AML-193 (cell line): ENCODE measurements around the gene KCNN3.

Source experiments
- DNase-seq, 2 experiments: peaks; one replicate each; lab custom pipeline; 2025; lab: John Stamatoyannopoulos, UW

KCNN3 gene

DNA sequence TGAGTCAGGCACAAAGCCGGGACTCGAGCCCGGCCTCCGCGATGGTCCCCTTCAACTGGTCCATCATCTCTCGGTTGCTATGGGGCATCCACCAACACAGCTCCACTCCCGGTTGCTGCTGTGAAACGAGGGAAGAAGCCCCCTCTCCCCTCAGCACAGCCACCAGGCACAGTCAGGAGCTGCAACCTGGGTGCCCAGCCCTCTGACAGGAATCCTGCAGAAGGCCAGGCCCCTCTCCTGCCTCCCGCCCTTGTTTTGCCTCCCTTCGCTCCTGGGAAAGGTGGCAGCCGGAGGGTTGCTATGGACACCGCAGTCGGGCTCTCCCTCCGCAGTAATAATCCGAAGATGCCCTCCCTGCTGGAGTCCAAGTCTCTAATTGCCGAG is 8.9 kb upstream of the KCNN3 start:
- no peak for DNase-seq

DNA sequence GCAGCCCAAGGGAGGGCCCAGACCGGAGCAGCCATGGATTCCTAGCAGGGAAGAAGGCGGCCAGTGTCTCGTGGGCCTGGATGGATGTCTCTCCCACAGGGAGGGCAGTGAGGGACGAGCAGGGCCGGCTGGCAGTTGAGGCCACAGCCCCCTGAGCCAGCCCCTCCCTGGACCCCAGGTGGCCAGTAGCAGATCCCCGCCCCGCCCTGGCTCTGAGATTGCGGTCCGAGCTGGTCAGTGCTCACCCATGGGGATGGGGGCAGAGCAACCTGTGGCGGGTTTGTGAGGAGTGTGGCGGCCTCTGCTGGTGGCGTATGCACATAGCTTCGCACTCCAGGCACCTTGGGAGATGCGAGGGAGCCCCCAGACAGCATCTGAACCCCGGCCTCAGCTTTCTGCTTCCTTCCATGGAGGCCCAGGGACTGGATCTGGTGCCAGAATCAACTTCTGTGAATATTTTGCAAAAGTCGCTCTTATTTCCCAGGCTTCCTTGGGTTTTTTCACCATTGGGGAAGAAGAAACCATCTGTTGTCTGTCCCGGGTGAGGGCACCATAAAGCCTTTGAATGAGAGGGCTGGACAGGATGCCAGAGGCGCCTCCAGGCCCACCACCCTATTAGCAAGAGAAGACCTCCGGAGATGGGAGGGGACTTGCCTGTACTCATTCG is 8.4 kb upstream of the KCNN3 start:
- peak; percentile 29 to 50 for DNase-seq

DNA sequence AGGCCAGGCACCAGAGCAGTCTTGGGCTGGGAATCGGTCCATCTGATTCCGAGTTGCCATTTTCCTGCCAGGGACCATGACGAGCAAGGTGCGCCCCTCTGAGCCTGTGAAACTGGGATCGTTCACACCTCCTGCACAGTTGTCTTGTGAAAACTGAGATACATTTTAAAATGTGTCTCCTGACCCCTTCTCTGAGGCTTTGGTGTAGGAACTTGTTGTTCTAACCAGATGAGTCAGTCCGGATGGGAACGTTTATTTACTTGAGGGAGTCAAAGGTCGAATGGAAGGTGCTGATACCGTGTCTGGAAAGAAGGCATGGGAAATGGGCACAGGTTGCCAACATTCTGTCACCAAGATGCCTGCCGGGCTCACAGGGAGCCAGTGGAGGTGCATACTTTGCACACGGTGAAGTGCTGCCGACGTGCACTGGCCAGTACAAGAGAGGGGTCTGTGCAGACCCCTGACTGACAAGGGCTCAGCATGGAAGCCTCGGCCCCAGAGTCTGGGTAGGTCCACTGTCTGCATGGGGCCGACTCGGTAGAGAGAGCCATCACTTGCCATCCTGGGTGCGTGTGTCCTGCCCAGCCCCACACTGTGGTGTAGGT is 7.4 kb upstream of the KCNN3 start:
- no peak for DNase-seq

DNA sequence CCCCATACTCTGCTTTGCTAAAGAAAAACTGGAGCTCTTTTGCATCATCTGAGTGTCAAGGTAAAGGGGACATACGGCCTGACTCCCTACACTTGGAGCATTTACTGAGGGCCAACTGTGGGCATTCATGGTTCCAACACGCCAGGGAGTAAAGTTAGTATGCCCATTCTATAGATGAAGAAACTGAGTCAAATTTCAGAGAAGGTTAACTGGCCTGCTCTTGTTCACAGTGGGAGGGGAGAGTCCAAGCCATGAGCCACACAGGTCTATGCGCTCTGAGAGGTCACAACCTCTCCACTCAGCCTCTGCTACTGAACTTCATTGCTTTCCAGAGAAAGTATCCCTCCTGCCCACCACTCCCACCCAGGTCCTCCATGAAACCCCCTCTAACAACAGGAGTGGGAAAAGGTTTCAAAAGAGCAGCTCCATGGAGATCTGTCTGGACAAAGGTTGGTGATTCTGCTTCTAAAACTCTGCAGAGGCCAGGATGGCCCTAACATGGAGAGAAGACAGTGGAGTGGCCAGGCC is 6.8 kb upstream of the KCNN3 start:
- DNase-seq = no peak

DNA sequence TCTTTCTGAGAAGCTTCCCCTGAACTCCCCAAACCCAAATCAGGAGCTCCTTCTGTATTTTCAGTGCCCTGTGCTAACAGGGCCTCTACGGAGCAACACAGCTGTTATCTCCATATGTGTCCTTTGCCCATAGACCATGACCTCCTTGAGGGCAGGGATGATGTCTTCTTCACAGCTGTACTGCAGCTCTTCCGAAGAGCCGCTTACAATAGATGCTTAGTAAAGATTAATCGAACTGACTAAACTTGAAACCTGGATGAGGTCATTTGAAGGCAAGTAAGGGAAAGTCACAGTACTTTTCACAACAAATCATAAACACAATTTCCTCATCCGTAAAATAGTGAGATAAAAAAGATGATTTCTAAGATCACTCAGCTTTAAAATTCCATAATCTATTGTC is 4.4 kb upstream of the KCNN3 start:
- DNase-seq = no peak

DNA sequence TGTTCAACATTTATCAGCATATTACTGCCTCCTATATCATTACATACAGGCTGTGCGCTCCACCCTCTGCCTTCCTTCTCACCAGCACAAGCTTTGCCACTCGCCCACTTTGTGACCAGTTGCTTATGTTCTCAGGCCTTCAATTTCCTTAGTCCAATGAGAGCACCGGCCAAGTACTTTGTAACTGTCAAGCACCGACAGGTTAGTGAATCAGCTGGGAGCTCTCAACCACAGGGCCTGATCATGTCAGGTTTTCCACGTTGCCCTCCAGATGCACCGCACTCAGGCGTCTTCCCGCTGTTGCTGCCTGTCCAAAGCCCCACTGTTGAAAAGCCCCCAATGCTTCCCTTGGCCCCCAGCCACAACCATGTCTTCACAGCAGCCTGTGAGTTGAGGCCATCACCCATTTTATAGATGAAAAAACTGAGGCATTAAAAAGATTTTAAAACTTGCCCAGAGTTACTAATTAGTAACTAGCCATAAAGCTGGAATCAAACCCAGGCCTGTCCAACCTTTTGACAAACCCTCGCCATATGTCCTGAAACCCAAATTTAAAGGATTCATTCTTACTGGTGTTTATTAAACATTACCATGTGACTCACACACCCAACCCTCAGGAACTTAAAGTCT is 3.4 kb upstream of the KCNN3 start:
- no peak for DNase-seq

DNA sequence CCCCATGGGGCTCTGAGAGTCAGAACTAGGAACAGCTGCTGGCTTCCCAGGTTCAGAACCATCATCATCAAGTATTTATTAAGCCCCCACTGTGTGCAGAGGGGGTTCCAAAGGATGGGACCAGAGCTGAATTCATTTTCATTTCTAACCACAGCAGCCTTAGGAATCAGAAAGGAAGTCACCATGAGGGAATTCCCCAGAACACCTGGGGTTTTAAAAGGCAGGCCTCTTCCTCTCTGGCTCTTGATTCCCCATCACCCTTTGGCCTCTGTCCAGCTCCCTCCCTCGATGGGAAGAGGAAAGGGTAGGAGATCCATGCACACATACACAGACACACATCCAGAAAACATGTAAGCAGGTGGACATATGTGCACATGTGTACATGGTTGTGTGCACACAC is 1.3 kb upstream of the KCNN3 start:
- DNase-seq = no peak

DNA sequence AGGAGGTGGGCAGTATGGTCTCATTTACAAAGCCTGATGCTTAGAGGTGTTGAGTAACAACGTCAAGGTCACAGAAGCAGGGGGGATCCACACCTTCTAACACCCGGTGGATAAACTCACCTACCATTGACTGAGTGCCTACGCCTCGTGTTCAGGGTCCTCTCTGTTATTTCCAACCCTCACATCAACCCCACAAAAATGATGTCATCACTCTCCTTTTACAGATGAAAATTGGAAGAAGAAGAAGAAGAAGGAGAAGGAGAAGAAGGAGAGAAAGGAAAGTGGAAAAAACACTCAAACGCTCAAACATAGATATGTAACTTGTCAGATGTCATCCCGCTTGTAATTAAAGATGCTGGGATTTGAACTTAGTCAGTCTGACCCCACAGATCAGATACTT is 653 bp upstream of the KCNN3 start:
- DNase-seq = no peak

DNA sequence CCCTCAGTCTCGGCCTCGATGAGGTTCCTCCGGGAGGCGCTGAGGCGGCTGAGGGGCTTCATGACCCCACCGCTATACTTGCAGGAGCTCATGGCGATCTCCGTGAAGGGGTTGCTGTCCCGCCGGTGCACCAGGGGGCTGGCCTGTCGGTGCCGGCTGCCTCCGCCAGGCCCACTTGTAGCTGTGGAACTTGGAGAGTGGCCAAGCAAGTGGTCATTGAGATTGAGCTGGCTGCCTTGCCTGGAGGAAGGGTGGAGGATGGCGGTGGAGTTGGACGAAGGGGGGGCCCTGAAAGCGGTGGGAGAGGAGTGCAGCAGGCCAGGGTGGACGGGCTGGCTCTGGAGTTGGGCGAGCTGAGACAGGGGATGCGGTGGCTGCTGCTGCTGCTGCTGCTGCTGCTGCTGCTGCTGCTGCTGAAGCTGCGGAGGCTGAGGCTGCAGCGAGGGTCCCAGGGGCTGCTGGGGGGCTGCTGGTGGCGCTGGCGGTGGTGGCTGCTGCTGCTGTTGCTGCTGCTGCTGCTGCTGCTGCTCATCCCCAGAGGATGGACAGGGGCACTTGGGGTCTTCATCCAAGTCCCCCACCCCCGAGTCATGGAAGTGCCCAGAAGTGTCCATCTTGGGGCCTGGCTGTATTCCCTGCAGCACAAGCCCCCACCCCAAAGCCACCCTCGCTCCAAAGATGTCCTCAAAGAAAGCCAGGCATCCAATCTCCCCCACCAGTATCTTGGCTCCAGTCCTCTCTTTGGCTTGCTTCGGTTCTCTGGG is 548 bp downstream of the KCNN3 start:
- no peak for DNase-seq

DNA sequence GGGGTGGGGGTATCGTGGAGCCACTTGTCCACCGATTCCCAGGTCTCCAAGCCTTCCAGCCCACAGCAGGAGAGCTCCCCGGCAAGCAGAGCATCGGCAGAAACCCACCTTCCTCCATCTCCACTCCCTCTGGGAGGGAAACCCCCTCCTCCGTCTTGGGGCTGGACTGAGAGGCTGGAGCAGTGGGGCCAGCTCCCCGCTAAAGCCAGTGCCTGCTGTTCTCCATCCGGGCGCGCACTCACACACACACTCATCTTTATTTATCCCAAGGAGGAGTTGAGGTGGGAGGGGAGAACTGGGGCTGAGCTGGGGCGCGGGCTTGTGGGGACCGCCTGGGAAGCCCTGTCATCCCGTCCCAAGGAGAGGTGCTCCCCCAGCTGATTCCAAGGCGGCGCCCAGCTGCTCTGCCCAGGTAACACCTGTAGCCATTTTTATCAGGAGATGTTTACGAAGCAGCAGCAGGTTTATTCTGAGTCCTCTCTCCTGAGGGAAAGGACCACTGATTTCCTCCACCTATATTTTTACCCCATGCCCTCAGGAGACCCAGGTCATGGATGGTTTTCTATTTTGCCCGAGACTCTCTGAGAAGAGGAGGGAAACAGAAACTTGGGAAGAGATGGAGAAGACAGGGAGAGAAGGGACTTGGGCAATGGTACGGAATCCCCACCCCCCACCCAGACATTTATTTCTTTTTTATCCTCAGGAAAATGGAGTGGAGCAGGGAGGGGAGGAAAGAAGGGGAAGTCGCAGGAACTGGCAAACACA is 2.1 kb downstream of the KCNN3 start:
- no peak for DNase-seq

DNA sequence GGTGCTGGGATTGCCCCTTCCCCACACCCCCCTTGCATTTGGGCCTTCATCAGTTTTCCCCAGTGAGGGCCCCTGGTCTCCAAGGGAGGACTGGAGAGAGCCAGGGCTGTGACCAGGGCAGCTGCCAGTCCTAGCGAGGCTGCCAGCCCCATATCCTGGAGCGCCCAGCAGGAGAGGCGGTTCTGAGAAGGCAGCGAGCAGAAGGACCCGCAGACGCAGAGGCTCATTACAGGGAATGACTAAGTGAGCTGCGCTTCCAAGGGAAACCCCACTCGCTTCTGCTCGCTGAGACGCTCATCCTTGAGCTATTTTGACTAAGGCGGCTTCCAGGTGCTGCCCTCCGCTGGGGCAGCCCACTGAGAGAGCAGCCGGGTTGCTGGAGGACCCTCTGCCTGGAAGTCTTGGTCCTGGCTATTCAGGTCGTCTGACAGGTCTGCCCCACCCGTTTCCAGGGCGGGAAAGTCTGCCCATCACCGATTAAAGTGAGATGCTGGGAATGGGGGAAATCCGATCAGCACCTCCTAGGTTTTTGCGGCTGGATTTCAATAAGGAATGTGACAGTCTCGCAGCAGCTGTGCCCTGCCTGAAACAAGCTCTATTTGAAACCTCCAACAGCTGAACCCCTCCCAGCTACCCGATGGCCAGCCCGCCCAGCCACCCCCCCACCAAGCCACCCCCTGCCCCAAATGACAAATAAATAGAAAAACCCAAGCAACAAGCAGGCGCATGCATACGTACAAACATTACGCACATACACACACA is 2.8 kb downstream of the KCNN3 start:
- DNase-seq = no peak

DNA sequence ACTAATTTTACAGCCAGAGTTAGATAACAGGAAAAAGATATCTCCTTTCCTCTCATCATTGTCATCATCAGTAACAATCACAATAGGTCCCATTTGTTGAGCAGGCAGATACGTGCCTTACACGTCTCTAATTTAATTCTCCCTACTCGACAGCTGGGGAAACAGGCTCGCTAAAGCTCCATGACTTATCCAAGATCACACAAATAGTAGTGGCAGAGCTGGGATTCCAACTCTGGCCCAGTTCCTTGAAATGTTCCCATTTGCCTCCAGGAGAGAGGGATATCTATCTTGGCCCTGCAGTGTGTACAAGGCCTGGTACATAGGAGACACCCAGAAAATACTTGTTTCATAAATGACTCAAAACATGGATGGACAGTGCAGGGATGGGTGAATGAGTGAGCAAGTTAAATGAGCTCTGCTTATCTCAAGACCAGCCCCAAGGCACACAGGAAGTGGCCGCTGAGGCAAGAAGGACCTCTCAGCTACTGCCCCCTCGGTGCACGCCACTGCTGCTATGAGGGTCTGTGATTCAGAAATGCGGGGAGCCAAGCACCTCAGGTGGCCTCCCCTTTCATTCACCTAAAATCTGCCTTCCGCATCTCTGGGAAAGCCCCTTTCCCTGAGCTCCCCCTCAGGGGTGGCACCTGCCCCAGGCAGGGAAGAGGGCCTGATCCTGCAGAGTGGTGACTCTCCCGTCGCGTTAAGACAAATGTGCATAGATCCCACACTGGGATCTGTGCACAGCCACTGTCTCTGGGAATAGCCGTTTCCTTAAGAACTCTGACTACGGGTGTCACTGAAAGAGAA is 3.6 kb downstream of the KCNN3 start:
- DNase-seq = no peak

DNA sequence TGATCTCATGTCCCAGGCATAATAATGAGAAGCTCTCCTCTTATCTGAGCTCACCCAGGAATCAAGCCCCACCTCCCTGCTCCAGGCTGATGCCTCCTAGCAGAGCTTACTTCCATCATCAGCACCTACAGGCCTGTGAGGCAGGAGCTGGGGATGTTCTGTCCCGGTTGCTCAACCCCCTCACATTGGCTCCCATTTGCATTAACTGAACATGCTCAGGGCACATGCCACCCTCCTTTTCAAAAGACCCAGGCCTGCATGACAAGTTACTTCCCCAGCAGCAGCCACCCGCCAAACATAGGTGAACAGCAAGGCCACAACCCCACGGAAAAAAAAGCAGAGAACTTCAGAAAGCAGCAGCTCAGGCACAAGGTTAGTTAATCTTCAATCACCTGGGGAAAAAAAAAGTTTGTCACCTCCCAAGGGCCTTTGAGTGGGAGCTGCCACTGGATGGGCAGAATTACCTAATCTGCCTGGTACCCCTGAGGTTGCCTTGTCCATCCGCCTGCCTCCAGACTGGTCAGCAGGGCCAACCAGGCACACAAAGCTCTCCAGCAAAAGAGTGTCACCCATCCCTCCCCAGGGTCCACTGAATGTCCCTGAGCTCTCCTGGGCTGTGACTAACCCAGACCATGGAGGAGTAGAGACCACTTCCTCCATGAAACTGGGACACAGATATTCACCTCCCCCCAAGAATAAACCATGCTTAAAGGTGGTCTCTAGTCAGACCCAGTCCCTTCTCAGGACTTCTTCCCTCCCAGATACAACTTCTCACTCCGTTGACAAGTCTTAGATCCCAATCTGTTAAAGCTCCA is 4.4 kb downstream of the KCNN3 start:
- no peak for DNase-seq

DNA sequence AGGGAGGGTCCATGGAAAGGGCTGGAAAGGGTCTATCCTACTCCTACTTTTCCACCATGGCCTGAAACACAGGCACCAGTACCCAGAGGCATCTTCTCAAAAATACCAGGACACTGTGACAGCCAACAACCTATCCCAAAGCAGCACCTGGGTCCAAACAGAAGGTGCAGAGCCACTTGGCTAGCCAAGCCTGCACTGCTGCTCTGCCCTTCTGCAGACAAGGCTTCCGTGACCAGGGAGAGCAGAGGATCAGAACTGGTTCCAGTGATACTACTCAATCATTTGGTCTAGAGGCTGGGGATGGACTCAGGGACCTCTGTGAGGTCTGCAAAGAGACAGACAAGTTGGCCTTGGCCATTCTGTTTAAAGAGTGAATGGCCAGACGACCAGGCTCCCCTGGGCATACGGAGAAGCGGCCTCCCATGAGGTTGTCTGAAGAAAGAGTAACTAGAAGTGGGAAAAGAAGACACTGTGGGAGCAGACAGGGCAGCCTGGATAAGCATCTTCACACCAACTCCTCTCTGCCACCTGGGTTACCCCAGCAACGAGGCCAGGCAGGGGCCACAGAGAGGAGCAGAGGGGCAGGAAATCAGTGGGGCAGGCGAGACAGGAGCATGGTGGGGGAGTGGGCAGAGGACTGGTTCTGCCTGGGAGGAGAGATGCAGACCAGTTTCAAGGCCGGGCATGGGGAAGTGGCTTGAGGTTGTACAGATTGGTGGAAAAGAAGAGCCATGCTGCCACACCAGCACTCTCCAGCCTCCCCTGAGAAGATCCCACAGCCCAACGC is 5.7 kb downstream of the KCNN3 start:
- DNase-seq = no peak

DNA sequence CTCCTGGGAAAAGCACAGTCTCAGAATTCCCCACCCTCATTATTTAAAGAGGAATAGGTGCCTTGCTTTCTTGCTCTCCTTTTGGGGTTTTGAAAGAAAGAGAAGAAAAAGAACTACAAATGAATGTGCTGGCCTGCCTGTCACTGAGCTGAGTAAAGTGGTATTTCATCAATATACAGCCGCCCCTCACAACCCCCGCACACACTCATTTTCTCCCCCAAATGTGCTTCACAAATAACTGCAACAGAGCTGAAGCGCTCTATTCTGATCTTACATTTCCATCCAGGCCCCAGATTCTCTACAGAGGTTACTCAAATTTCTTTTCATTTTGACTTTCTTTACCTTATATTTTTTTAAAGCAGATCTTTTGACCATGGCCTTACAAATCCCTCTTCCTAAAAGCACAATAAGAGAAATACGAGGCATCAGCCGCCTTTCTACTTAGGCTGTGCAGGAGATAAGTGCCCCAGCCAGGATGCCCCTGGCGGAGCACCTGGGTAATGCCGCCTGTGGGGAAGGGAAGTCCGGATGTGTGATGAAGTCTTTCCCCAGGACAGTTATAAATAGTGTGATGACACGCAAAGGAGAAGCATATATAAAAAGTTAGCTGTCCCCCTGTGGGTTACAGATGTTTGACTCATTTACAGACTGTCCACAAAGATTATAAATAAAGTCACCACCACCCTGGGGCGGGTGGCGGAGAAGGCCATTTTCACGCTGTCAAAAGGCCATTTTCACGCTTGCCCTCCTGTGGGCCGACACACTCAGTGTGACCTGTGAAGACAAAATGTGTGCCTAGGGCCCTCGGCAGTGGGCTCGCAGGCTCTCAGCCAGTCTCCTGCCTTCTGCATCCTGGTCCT is 6.5 kb downstream of the KCNN3 start:
- DNase-seq = peak; percentile 6 to 29

DNA sequence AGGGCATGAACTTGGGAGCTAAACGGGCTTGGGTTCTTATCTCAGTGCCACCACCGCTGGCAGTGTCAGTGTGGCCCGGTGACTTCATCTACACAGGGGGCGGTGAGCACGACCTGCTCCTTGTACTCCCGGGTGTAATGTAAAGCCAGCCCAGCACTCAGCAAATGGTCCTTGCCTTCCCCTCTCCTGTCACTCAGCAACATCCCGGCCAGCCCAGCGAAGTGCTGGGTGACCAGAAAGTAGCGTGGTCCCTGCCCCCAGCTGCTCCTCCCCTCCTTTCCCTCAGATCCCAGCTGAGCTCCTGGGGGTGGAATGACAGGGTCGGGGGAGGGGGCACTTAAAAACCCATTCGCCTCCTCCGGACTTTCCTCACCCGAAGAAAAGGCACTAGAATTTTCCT is 7.2 kb downstream of the KCNN3 start:
- no peak for DNase-seq

DNA sequence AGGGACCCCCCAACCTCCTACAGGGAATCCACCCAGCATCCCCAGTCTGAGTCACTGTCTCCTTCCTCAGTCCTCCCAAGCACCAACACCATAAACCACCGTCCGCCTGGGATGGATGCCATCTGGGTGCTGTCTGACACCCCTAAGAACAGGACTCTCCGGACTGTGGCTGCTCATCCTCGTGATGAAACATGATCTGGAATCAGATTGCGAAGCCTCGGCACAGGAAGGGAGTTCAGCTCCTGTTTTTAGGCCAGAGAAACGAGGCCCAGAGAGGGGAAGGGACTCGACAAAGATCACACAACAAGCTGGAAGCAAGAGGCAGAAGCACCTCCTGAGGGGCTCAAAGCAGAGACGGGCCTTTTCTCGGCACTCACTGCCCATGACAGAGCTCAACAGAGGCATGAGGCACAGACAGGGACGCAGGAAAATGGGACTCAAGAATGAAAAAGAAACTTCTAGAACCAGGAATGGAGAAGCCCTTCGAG is 8.4 kb downstream of the KCNN3 start:
- DNase-seq = no peak
